ENCODE results near the gene DUSP28.

DNA sequence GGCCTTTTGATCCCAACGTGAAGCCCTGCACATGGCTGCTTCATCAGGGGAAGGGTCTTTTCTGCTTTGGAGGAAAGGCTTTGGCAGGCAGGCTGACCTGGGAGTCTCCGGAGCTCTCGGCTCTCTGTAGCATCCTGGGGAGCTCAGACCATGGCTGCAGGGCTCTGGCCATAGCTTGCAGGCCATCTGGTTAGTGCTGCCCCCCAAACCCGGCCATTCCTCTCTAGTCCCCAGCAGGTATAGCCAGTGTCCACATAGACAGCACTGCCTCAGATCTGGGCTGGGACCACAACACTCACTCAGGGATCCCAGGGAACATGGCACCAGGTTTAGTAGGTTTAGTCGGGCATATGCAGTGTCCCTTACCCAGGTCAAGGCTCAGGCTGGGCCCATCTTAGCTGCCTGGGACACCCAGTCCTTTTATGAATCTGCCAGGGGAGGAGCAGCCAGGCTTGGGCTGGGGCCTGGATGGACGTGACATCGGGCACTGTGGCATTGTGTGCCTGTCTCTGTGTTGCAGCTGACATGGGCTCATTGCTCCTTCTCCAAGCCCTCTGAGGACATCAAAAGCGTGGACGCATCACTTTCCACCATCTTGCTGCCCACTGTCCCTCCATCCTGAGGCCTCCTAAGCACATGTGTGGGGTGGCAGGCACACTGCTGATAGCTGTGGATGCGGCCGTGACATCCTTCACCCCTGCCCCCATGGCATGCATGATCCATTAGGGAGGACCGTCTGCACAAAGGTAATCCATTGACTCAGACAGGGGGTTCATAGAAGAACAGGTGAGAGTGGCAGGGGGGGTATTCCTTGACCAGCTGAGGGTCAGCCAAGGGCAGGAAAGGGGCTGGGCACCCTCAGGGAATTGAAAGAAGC, 45.9 kb downstream of the DUSP28 start:
- TF ChIP-seq, protein P1, sequence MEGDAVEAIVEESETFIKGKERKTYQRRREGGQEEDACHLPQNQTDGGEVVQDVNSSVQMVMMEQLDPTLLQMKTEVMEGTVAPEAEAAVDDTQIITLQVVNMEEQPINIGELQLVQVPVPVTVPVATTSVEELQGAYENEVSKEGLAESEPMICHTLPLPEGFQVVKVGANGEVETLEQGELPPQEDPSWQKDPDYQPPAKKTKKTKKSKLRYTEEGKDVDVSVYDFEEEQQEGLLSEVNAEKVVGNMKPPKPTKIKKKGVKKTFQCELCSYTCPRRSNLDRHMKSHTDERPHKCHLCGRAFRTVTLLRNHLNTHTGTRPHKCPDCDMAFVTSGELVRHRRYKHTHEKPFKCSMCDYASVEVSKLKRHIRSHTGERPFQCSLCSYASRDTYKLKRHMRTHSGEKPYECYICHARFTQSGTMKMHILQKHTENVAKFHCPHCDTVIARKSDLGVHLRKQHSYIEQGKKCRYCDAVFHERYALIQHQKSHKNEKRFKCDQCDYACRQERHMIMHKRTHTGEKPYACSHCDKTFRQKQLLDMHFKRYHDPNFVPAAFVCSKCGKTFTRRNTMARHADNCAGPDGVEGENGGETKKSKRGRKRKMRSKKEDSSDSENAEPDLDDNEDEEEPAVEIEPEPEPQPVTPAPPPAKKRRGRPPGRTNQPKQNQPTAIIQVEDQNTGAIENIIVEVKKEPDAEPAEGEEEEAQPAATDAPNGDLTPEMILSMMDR (IDR thresholded peaks at IDR 0.05): no peak
- no peak for TF ChIP-seq EZH2 (IDR thresholded peaks at IDR 0.05)
